Hematopoietic multipotent progenitor cell treated with erythropoietin and hydrocortisone succinate and interleukin-3 and kit ligand, for 8 days (in vitro differentiated cells): ENCODE data around the gene RMND5A.

Experiments used
- DNase-seq: peaks from one replicate; pipeline ENCODE4 v3.0.0-alpha.2; 2015

Gene RMND5A

GRCh38 chr2:86793752-86794151, 73.7 kb downstream of the RMND5A start:
- no peak for DNase-seq

- DNase-seq = no peak
Observed at GRCh38 chr2:86794861-86795260, 74.8 kb downstream of the RMND5A start.

GRCh38 chr2:86800856-86801567, 80.9 kb downstream of the RMND5A start:
- no peak for DNase-seq

GRCh38 chr2:86806059-86806857, 86.2 kb downstream of the RMND5A start:
- DNase-seq = no peak

GRCh38 chr2:86807133-86807467, 87.0 kb downstream of the RMND5A start:
- no peak for DNase-seq

GRCh38 chr2:86807468-86808275, 87.6 kb downstream of the RMND5A start:
- DNase-seq = peak; percentile 51

GRCh38 chr2:86808315-86809161, 88.4 kb downstream of the RMND5A start:
- DNase-seq = peak; percentile 89

- no peak for DNase-seq
Observed at GRCh38 chr2:86809481-86810121, 89.5 kb downstream of the RMND5A start.

GRCh38 chr2:86815611-86816010, 95.5 kb downstream of the RMND5A start:
- no peak for DNase-seq

- DNase-seq = no peak
Observed at GRCh38 chr2:86818114-86818801, 98.2 kb downstream of the RMND5A start.

GRCh38 chr2:86818957-86819356, 98.9 kb downstream of the RMND5A start:
- DNase-seq = no peak

- DNase-seq = no peak
Observed at GRCh38 chr2:86821306-86821705, 101.2 kb downstream of the RMND5A start.

GRCh38 chr2:86821842-86822241, 101.8 kb downstream of the RMND5A start:
- no peak for DNase-seq

GRCh38 chr2:86822668-86823345, 102.7 kb downstream of the RMND5A start:
- DNase-seq = no peak

- no peak for DNase-seq
Observed at GRCh38 chr2:86825036-86825692, 105.1 kb downstream of the RMND5A start.

GRCh38 chr2:86825693-86826381, 105.7 kb downstream of the RMND5A start:
- no peak for DNase-seq

GRCh38 chr2:86826951-86827350, 106.9 kb downstream of the RMND5A start:
- DNase-seq = no peak
